ENCODE results near the gene GCFC2. TPM values are rescaled to one million over a fixed set of nuclear protein-coding genes. Genes with fewer than 3 reads are reported as not detected.

Gene GCFC2
- total and polyA plus RNA-seq, 2 donors (not counting 3 experiments of a cell fraction or from before 2014, with no cell fraction given), result 5.7 to 20.0 TPM

DNA sequence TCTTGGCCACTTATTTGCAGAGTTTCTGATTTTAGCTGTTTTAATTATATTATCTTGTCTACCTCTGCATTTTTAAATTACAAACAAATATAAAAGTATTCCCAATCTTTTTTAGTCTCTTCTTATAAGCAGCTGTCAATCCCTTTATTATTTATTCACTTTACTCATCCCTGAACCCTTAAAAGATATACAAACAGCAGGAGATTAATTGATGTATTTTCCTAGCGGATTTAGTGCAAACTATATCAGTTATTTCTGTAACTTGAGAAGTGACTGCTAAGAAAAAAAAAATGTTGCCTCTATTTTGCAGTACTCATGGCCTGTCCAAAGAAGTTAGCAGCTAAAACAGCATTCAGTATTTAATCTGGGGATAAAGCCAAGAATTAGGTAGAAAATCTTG, 42.1 kb upstream of the GCFC2 start:
- no peaks in the 10 kb centered on the region for H3K4me1 ChIP-seq (ENCODE audit: control insufficient read depth, extremely low read depth, insufficient read depth, low read length)
- H3K36me3 ChIP-seq (ENCODE audit: control insufficient read depth in 2 of 2, extremely low read depth in 1 of 2, insufficient read depth in 2 of 2, low read length in 2 of 2), result no peaks in the 10 kb centered on the region
- no peak for DNase-seq (ENCODE audit: low read depth, low spot score)
- ChIA-PET POLR2A (no interaction called here), CTCF (no interaction called here)
- intact Hi-C loops (cut with micrococcal nuclease), result no loop called here
- dilution Hi-C loops (cut with MboI; ENCODE audit: extremely low pct_ligation_motif_present, low sequenced_read_pairs), result no loop called here
- no peak overlapping the region for H3K27ac ChIP-seq (ENCODE audit: insufficient read depth, low read depth, low read length)
- no peak overlapping the region for H3K4me2 ChIP-seq (ENCODE audit: insufficient read depth, low read length)
- H4K20me1 ChIP-seq (replicated peaks; ENCODE audit: control insufficient read depth, extremely low read depth, insufficient read depth, low read length), result no peaks in the 10 kb centered on the region
- H3K9me3 ChIP-seq (replicated peaks; ENCODE audit: control insufficient read depth, insufficient read depth, low read length), result no peaks in the 10 kb centered on the region
- TF ChIP-seq EZH2 (IDR thresholded peaks at IDR 0.05; ENCODE audit: borderline replicate concordance, low read depth, low read length, severe bottlenecking) (no peak), MYC (IDR thresholded peaks at IDR 0.05; ENCODE audit: low read depth, low read length) (no peak), FOS (IDR thresholded peaks at IDR 0.05; ENCODE audit: borderline replicate concordance, insufficient read depth, low read length) (no peak), GATA2 (IDR thresholded peaks at IDR 0.05; ENCODE audit: insufficient read depth, insufficient read length, low read depth, low read length) (no peak), POLR2AphosphoS5 (IDR thresholded peaks at IDR 0.05; ENCODE audit: insufficient read depth, low read depth, low read length) (no peak)
- TF ChIP-seq, protein P1, sequence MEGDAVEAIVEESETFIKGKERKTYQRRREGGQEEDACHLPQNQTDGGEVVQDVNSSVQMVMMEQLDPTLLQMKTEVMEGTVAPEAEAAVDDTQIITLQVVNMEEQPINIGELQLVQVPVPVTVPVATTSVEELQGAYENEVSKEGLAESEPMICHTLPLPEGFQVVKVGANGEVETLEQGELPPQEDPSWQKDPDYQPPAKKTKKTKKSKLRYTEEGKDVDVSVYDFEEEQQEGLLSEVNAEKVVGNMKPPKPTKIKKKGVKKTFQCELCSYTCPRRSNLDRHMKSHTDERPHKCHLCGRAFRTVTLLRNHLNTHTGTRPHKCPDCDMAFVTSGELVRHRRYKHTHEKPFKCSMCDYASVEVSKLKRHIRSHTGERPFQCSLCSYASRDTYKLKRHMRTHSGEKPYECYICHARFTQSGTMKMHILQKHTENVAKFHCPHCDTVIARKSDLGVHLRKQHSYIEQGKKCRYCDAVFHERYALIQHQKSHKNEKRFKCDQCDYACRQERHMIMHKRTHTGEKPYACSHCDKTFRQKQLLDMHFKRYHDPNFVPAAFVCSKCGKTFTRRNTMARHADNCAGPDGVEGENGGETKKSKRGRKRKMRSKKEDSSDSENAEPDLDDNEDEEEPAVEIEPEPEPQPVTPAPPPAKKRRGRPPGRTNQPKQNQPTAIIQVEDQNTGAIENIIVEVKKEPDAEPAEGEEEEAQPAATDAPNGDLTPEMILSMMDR (IDR thresholded peaks at IDR 0.05; ENCODE audit: extremely low read depth in 1 of 2, insufficient read depth in 1 of 2, low read depth in 1 of 2, low read length in 2 of 2), result no peak
- BruUV-seq (replicated peaks), result no TSS peak
- no peaks in the 10 kb centered on the region for H3K9me1 ChIP-seq (replicated peaks; ENCODE audit: control insufficient read depth, extremely low read depth, insufficient read depth, low read length)
- no peak for FAIRE-seq
- H3K27me3 ChIP-seq (ENCODE audit: control insufficient read depth in 2 of 2, insufficient read depth in 2 of 2, low read length in 2 of 2), result no peaks in the 10 kb centered on the region
- H3K79me2 ChIP-seq (ENCODE audit: control insufficient read depth, insufficient read depth, low read length), result no peaks in the 10 kb centered on the region
- no peak overlapping the region for H2AFZ ChIP-seq (ENCODE audit: low read depth, low read length)
- no peak overlapping the region for H3K4me3 ChIP-seq (replicated peaks in 1 of 3; ENCODE audit: insufficient read depth in 1 of 3, low read depth in 1 of 3, low read length in 3 of 3)
- H3K9ac ChIP-seq (replicated peaks; ENCODE audit: extremely low read depth, insufficient read depth, low read length), result no peak overlapping the region
